ENCODE measurements around the gene SPHKAP. TPM values are rescaled to one million over a fixed set of nuclear protein-coding genes. Genes with fewer than 3 reads are reported as not detected.

SPHKAP gene
- total and polyA plus RNA-seq, 3 donors from 2014 or later, result 0.22 to 1.5 (median 0.87) TPM

GRCh38 chr2:228037915-228038314 is 143.6 kb downstream of the SPHKAP start:
- H3K27me3 ChIP-seq, result no peaks in the 10 kb centered on the region
- no peaks in the 10 kb centered on the region for H3K9me3 ChIP-seq
- WGBS, 2 donors, result 57 to 58% methylated on average over 3 of the region's 3 CpGs
- TF ChIP-seq CTCF (IDR thresholded peaks at IDR 0.05) (no peak), POLR2A (IDR thresholded peaks at IDR 0.05) (no peak)
- no peaks in the 10 kb centered on the region for H3K4me1 ChIP-seq
- no peak for DNase-seq
- no peak overlapping the region for H3K4me3 ChIP-seq
- intact Hi-C loops (cut with DNase I; ENCODE audit: low total_unique reads), result no loop called here
- no peak overlapping the region for H3K27ac ChIP-seq
- H3K36me3 ChIP-seq (ENCODE audit: low read depth, missing control alignments), result no peaks in the 10 kb centered on the region

GRCh38 chr2:228023619-228024018 is 157.9 kb downstream of the SPHKAP start:
- Histone ChIP-seq H3K27me3 (no peaks in the 10 kb centered on the region), H3K27ac (no peak overlapping the region), H3K36me3 (ENCODE audit: low read depth, missing control alignments) (no peaks in the 10 kb centered on the region), H3K4me1 (no peaks in the 10 kb centered on the region), H3K4me3 (peak overlapping the region; percentile 4 to 32), H3K9me3 (no peaks in the 10 kb centered on the region)
- 65% methylated on average over 6 of the region's 6 CpGs for WGBS, 2 donors
- DNase-seq, result peak; percentile 41
- TF ChIP-seq POLR2A (IDR thresholded peaks at IDR 0.05) (no peak), CTCF (IDR thresholded peaks at IDR 0.05) (no peak)
- intact Hi-C loops (cut with DNase I; ENCODE audit: low total_unique reads), result no loop called here

- no peaks in the 10 kb centered on the region for H3K4me1 ChIP-seq
- H3K36me3 ChIP-seq (ENCODE audit: low read depth, missing control alignments), result no peaks in the 10 kb centered on the region
- no peaks in the 10 kb centered on the region for H3K27me3 ChIP-seq
- WGBS, 2 donors, result 85 to 93% methylated on average over 7 of the region's 7 CpGs
- intact Hi-C loops (cut with DNase I; ENCODE audit: low total_unique reads), result no loop called here
- TF ChIP-seq POLR2A (IDR thresholded peaks at IDR 0.05), result no peak
- no peak for TF ChIP-seq CTCF (IDR thresholded peaks at IDR 0.05)
- H3K9me3 ChIP-seq, result no peaks in the 10 kb centered on the region
- DNase-seq, result no peak
- no peak overlapping the region for H3K4me3 ChIP-seq
- no peak overlapping the region for H3K27ac ChIP-seq
These were observed 163.2 kb downstream of the SPHKAP start for GRCh38 chr2:228018311-228018710.

- no peak overlapping the region for H3K27ac ChIP-seq
- 75 to 82% methylated on average over 14 of the region's 14 CpGs for WGBS, 2 donors
- H3K9me3 ChIP-seq, result no peaks in the 10 kb centered on the region
- H3K27me3 ChIP-seq, result no peaks in the 10 kb centered on the region
- no peak for DNase-seq
- H3K4me3 ChIP-seq, result no peak overlapping the region
- no peaks in the 10 kb centered on the region for H3K36me3 ChIP-seq (ENCODE audit: low read depth, missing control alignments)
- no peak for TF ChIP-seq POLR2A (IDR thresholded peaks at IDR 0.05)
- TF ChIP-seq CTCF (IDR thresholded peaks at IDR 0.05), result no peak
- H3K4me1 ChIP-seq, result no peaks in the 10 kb centered on the region
- intact Hi-C loops (cut with DNase I; ENCODE audit: low total_unique reads), result no loop called here
These were observed 163.7 kb downstream of the SPHKAP start for GRCh38 chr2:228017784-228018183.

- H3K27me3 ChIP-seq, result no peaks in the 10 kb centered on the region
- no peaks in the 10 kb centered on the region for H3K9me3 ChIP-seq
- WGBS, 2 donors, result 55 to 71% methylated on average over 10 of the region's 10 CpGs
- no peak overlapping the region for H3K4me3 ChIP-seq
- intact Hi-C loops (cut with DNase I; ENCODE audit: low total_unique reads), result no loop called here
- no peak overlapping the region for H3K27ac ChIP-seq
- no peak for TF ChIP-seq POLR2A (IDR thresholded peaks at IDR 0.05)
- no peak for TF ChIP-seq CTCF (IDR thresholded peaks at IDR 0.05)
- no peak for DNase-seq
- H3K4me1 ChIP-seq, result no peaks in the 10 kb centered on the region
- H3K36me3 ChIP-seq (ENCODE audit: low read depth, missing control alignments), result no peaks in the 10 kb centered on the region
These were observed 165.1 kb downstream of the SPHKAP start for GRCh38 chr2:228016402-228016801.

All from testis (tissue), 3 donors.